Adrenal gland (tissue), 5 donors: ENCODE results near the gene CENPP.

Source experiments
- CTCF ChIP-seq, 6 experiments: fragments of 450-650 bp in 4 of 6; fragments of 200-600 bp in 2 of 6; sonication (generic) in 1 of 6; IDR thresholded peaks; 1 replicate in 5 of 6; 2 replicates in 1 of 6; pipeline versions ENCODE4 v1.5.1 to v1.8.0; 2016 to 2021; ENCODE audit warnings: antibody characterized with exemption in 6 of 6, mild to moderate bottlenecking in 2 of 6, moderate library complexity in 1 of 6
- POLR2A ChIP-seq, 2 donors: fragments of 450-650 bp; IDR thresholded peaks; one replicate each; pipeline ENCODE4 v1.6.1; 2017; ENCODE audit warnings: antibody characterized with exemption in 2 of 2, mild to moderate bottlenecking in 2 of 2, moderate library complexity in 1 of 2
- donor health status: DM: no; HTN: no; CAD: no.

- TF ChIP-seq CTCF (IDR thresholded peaks at IDR 0.05), result no peak
- no peak for TF ChIP-seq POLR2A (IDR thresholded peaks at IDR 0.05)
Measured at GRCh38 chr9:92656537-92656925, 330.8 kb downstream of the CENPP start.
